ENCODE results near the gene LHFPL5. TPM values are rescaled to one million over a fixed set of nuclear protein-coding genes. Genes with fewer than 3 reads are reported as not detected.

LHFPL5 gene
- total and polyA plus RNA-seq, 2 experiments from 2014 or later, result not detected

DNA sequence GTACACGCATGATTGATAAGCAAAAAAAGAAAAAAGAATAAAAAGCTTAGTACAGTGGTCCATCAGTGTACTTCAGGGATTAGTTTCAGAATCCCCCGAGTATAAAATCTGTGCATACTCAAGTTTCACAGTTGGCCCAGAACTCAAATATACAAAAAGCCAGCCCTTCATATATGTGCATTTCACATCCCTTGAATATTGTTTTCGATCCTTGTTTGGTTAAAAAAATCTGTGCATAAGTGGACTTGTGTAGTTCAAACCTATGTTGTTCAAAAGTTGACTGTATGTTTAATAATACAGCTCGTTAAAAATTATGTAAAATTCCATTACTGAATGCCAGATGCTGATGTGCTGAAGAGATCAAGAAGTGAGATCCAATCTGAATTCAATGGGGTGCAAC is 54.2 kb downstream of the LHFPL5 start:
- no peak overlapping the region for H3K4me3 ChIP-seq
- no peaks in the 10 kb centered on the region for H3K27me3 ChIP-seq (replicated peaks; ENCODE audit: insufficient read depth)
- no peaks in the 10 kb centered on the region for H3K9me2 ChIP-seq (ENCODE audit: insufficient read depth)
- no peak for DNase-seq
- peaks cover 17% of the 10 kb centered on the region; the same call in 1 of the 2 replicates for H3K36me3 ChIP-seq (ENCODE audit: low read depth)
- no peak overlapping the region for H2AFZ ChIP-seq
- no peaks in the 10 kb centered on the region for H3K4me1 ChIP-seq (ENCODE audit: insufficient read depth)
- in situ Hi-C loops (cut with MboI), result no loop called here
- H3K27ac ChIP-seq, result no peak overlapping the region
- H3K9ac ChIP-seq, result no peak overlapping the region
- TF ChIP-seq EZH2phosphoT487 (IDR thresholded peaks at IDR 0.05; ENCODE audit: insufficient read depth, low read depth) (no peak), EZH2 (IDR thresholded peaks at IDR 0.05; ENCODE audit: insufficient read depth, poor library complexity, severe bottlenecking) (no peak)
- no peaks in the 10 kb centered on the region for H4K20me1 ChIP-seq (ENCODE audit: insufficient read depth)
- WGBS, 2 experiments (ENCODE audit: low coverage in 1 of 2, low lambda C conversion rate in 2 of 2, missing lambda C conversion rate in 2 of 2), result 97 to 98% methylated on average over 4 of the region's 4 CpGs
- no peaks in the 10 kb centered on the region for H3K79me2 ChIP-seq (ENCODE audit: insufficient read depth)
- no peak overlapping the region for H3K4me2 ChIP-seq (ENCODE audit: unreplicated experiment)
- no peaks in the 10 kb centered on the region for H3F3A ChIP-seq (ENCODE audit: insufficient read depth)
- no peaks in the 10 kb centered on the region for H3K9me3 ChIP-seq (ENCODE audit: low read depth)

Other genes with a start within 250 kb of the LHFPL5 start
- gene FKBP5, start 116.4 kb upstream of the LHFPL5 start, total RNA-seq (2014; rRNA removed; shearing (Covaris generic)), result 1.9 and 3.6 TPM in 2 replicates
- gene FKBP5, start 116.4 kb upstream of the LHFPL5 start, polyA plus RNA-seq (2016; fragmentation: Nextera tagmentation; extraction: Ambion mirVana), result 6.3 and 6.9 TPM in 2 replicates
- gene ARMC12, start 68.3 kb upstream of the LHFPL5 start, total RNA-seq (2014; rRNA removed; shearing (Covaris generic)), result not detected in 2 replicates
- gene ARMC12, start 68.3 kb upstream of the LHFPL5 start, polyA plus RNA-seq (2016; fragmentation: Nextera tagmentation; extraction: Ambion mirVana), result 0.15 and 0.26 TPM in 2 replicates
- not detected in 2 replicates for gene CLPSL2, start 28.8 kb upstream of the LHFPL5 start, total RNA-seq (2014; rRNA removed; shearing (Covaris generic))
- not detected in 2 replicates for gene CLPSL2, start 28.8 kb upstream of the LHFPL5 start, polyA plus RNA-seq (2016; fragmentation: Nextera tagmentation; extraction: Ambion mirVana)
- gene CLPSL1, start 24.3 kb upstream of the LHFPL5 start, total RNA-seq (2014; rRNA removed; shearing (Covaris generic)), result not detected in 2 replicates
- not detected in 2 replicates for gene CLPSL1, start 24.3 kb upstream of the LHFPL5 start, polyA plus RNA-seq (2016; fragmentation: Nextera tagmentation; extraction: Ambion mirVana)
- not detected in 2 replicates for gene CLPS, start 8.0 kb upstream of the LHFPL5 start, total RNA-seq (2014; rRNA removed; shearing (Covaris generic))
- not detected in 2 replicates for gene CLPS, start 8.0 kb upstream of the LHFPL5 start, polyA plus RNA-seq (2016; fragmentation: Nextera tagmentation; extraction: Ambion mirVana)
- gene SRPK1, start 115.7 kb downstream of the LHFPL5 start, total RNA-seq (2014; rRNA removed; shearing (Covaris generic)), result 19.0 and 28.9 TPM in 2 replicates
- 36.0 and 44.4 TPM in 2 replicates for gene SRPK1, start 115.7 kb downstream of the LHFPL5 start, polyA plus RNA-seq (2016; fragmentation: Nextera tagmentation; extraction: Ambion mirVana)
- not detected in 2 replicates for gene SLC26A8, start 219.3 kb downstream of the LHFPL5 start, total RNA-seq (2014; rRNA removed; shearing (Covaris generic))
- not detected in 2 replicates for gene SLC26A8, start 219.3 kb downstream of the LHFPL5 start, polyA plus RNA-seq (2016; fragmentation: Nextera tagmentation; extraction: Ambion mirVana)
- gene MAPK14, start 222.5 kb downstream of the LHFPL5 start, total RNA-seq (2014; rRNA removed; shearing (Covaris generic)), result 45.0 and 75.2 TPM in 2 replicates
- 26.8 and 27.0 TPM in 2 replicates for gene MAPK14, start 222.5 kb downstream of the LHFPL5 start, polyA plus RNA-seq (2016; fragmentation: Nextera tagmentation; extraction: Ambion mirVana)

All from GM23248 (cell line).